Stimulated activated naive CD8-positive, alpha-beta T cell treated with anti-CD3 and anti-CD28 coated beads, Interleukin-15, Interleukin-2, amounts not matched to agents 100 ng/mL and 50 ng/mL, for 24 hours (primary cell): ENCODE measurements around the gene CACNA1F.

Source experiments
- H3K27ac Mint-ChIP-seq: one replicate; pipeline ENCODE4 v1.8.0; 2021; ENCODE audit warnings: mild to moderate bottlenecking, mixed read lengths
- H3K27me3 Mint-ChIP-seq: one replicate; pipeline ENCODE4 v1.8.0; 2021; ENCODE audit warnings: mixed read lengths
- H3K36me3 Mint-ChIP-seq: one replicate; pipeline ENCODE4 v1.8.0; 2021; ENCODE audit warnings: low read depth, mixed read lengths
- H3K4me1 Mint-ChIP-seq: one replicate; pipeline ENCODE4 v1.8.0; 2021; ENCODE audit warnings: low read depth, mixed read lengths
- H3K4me3 Mint-ChIP-seq: one replicate; pipeline ENCODE4 v1.8.0; 2021; ENCODE audit warnings: mild to moderate bottlenecking, mixed read lengths
- H3K9me3 Mint-ChIP-seq: one replicate; pipeline ENCODE4 v1.8.0; 2021; ENCODE audit warnings: mixed read lengths

CACNA1F gene

GRCh38 chrX:49264460-49264859 is 31.3 kb upstream of the CACNA1F start, which contains the start of gene FOXP3:
Gene FOXP3 (minus strand): TSS chrX:49264710. CDS start chrX:49258505, 6,205 bp downstream.
- Mint-ChIP-seq H3K4me3 (peak within 1 kb of the TSS; percentile 74), H3K36me3 (no peaks in the 10 kb centered on the region), H3K27ac (peak within 1 kb of the TSS; percentile 82), H3K4me1 (peaks cover 54% of the 10 kb centered on the region), H3K9me3 (no peaks in the 10 kb centered on the region), H3K27me3 (no peaks in the 10 kb centered on the region)

- Mint-ChIP-seq H3K4me1 (peaks cover 54% of the 10 kb centered on the region), H3K27ac (peak overlapping the region; percentile 82), H3K36me3 (no peaks in the 10 kb centered on the region), H3K4me3 (peak overlapping the region; percentile 74), H3K9me3 (no peaks in the 10 kb centered on the region), H3K27me3 (no peaks in the 10 kb centered on the region)
Measured at GRCh38 chrX:49263631-49264030, 30.5 kb upstream of the CACNA1F start.

- peak overlapping the region; percentile 55 for H3K4me3 Mint-ChIP-seq
Measured at GRCh38 chrX:49262603-49263002, 29.5 kb upstream of the CACNA1F start.

GRCh38 chrX:49260221-49260985 is 27.3 kb upstream of the CACNA1F start:
- peaks cover 54% of the 10 kb centered on the region for H3K4me1 Mint-ChIP-seq
- no peaks in the 10 kb centered on the region for H3K27me3 Mint-ChIP-seq
- no peak overlapping the region for H3K4me3 Mint-ChIP-seq
- H3K9me3 Mint-ChIP-seq = no peaks in the 10 kb centered on the region
- peak overlapping the region; percentile 52 for H3K27ac Mint-ChIP-seq
- H3K36me3 Mint-ChIP-seq = no peaks in the 10 kb centered on the region

More at GRCh38 chrX:49262603-49263002, 29.5 kb upstream of the CACNA1F start:
- peak overlapping the region; percentile 61 for H3K27ac Mint-ChIP-seq
- H3K4me1 Mint-ChIP-seq = peaks cover 49% of the 10 kb centered on the region
- H3K9me3 Mint-ChIP-seq = no peaks in the 10 kb centered on the region
- no peaks in the 10 kb centered on the region for H3K36me3 Mint-ChIP-seq
- H3K27me3 Mint-ChIP-seq = no peaks in the 10 kb centered on the region

GRCh38 chrX:49258749-49259124 is 25.6 kb upstream of the CACNA1F start:
- no peak overlapping the region for H3K4me3 Mint-ChIP-seq
- H3K36me3 Mint-ChIP-seq = no peaks in the 10 kb centered on the region
- no peak overlapping the region for H3K27ac Mint-ChIP-seq
- no peaks in the 10 kb centered on the region for H3K27me3 Mint-ChIP-seq
- peaks cover 38% of the 10 kb centered on the region for H3K4me1 Mint-ChIP-seq
- no peaks in the 10 kb centered on the region for H3K9me3 Mint-ChIP-seq

- Mint-ChIP-seq H3K27ac (peak overlapping the region; percentile 52), H3K36me3 (no peaks in the 10 kb centered on the region), H3K27me3 (no peaks in the 10 kb centered on the region), H3K4me1 (peaks cover 34% of the 10 kb centered on the region), H3K4me3 (no peak overlapping the region), H3K9me3 (no peaks in the 10 kb centered on the region)
Measured at GRCh38 chrX:49257846-49258748, 25.0 kb upstream of the CACNA1F start.

GRCh38 chrX:49257074-49257790 is 24.1 kb upstream of the CACNA1F start:
- Mint-ChIP-seq H3K9me3 (no peaks in the 10 kb centered on the region), H3K27me3 (no peaks in the 10 kb centered on the region), H3K4me3 (no peak overlapping the region), H3K36me3 (no peaks in the 10 kb centered on the region), H3K4me1 (peaks cover 26% of the 10 kb centered on the region), H3K27ac (peak overlapping the region; percentile 52)

- H3K4me3 Mint-ChIP-seq = no peak overlapping the region
- H3K27ac Mint-ChIP-seq = no peak overlapping the region
- peaks cover 20% of the 10 kb centered on the region for H3K4me1 Mint-ChIP-seq
- no peaks in the 10 kb centered on the region for H3K27me3 Mint-ChIP-seq
- H3K9me3 Mint-ChIP-seq = no peaks in the 10 kb centered on the region
- no peaks in the 10 kb centered on the region for H3K36me3 Mint-ChIP-seq
Measured at GRCh38 chrX:49256268-49256995, 23.3 kb upstream of the CACNA1F start.

- peaks cover 27% of the 10 kb centered on the region for H3K4me1 Mint-ChIP-seq
Measured at GRCh38 chrX:49254639-49255038, 21.5 kb upstream of the CACNA1F start.

GRCh38 chrX:49251325-49251724 is 18.2 kb upstream of the CACNA1F start:
- no peaks in the 10 kb centered on the region for H3K27me3 Mint-ChIP-seq
- H3K9me3 Mint-ChIP-seq = no peaks in the 10 kb centered on the region
- no peak overlapping the region for H3K4me3 Mint-ChIP-seq
- H3K27ac Mint-ChIP-seq = no peak overlapping the region
- H3K4me1 Mint-ChIP-seq = peaks cover 7% of the 10 kb centered on the region
- peaks cover 4% of the 10 kb centered on the region for H3K36me3 Mint-ChIP-seq

More at GRCh38 chrX:49254639-49255038, 21.5 kb upstream of the CACNA1F start:
- Mint-ChIP-seq H3K4me3 (no peak overlapping the region), H3K36me3 (peaks cover 4% of the 10 kb centered on the region), H3K27ac (no peak overlapping the region), H3K27me3 (no peaks in the 10 kb centered on the region), H3K9me3 (no peaks in the 10 kb centered on the region)

GRCh38 chrX:49250578-49250977 is 17.4 kb upstream of the CACNA1F start:
- Mint-ChIP-seq H3K9me3 (no peaks in the 10 kb centered on the region), H3K4me1 (peaks cover 7% of the 10 kb centered on the region), H3K4me3 (no peak overlapping the region), H3K36me3 (peaks cover 4% of the 10 kb centered on the region), H3K27ac (peak overlapping the region; percentile 41), H3K27me3 (no peaks in the 10 kb centered on the region)

GRCh38 chrX:49250066-49250465 is 16.9 kb upstream of the CACNA1F start:
- Mint-ChIP-seq H3K9me3 (no peaks in the 10 kb centered on the region), H3K27ac (no peak overlapping the region), H3K36me3 (peaks cover 4% of the 10 kb centered on the region), H3K4me3 (no peak overlapping the region), H3K4me1 (peaks cover 7% of the 10 kb centered on the region), H3K27me3 (no peaks in the 10 kb centered on the region)

GRCh38 chrX:49249616-49250015 is 16.5 kb upstream of the CACNA1F start:
- Mint-ChIP-seq H3K4me1 (peaks cover 7% of the 10 kb centered on the region), H3K36me3 (peaks cover 4% of the 10 kb centered on the region), H3K4me3 (no peak overlapping the region), H3K9me3 (no peaks in the 10 kb centered on the region), H3K27ac (no peak overlapping the region), H3K27me3 (no peaks in the 10 kb centered on the region)

- H3K9me3 Mint-ChIP-seq = no peaks in the 10 kb centered on the region
- H3K27me3 Mint-ChIP-seq = no peaks in the 10 kb centered on the region
- H3K27ac Mint-ChIP-seq = no peak overlapping the region
- H3K4me3 Mint-ChIP-seq = no peak overlapping the region
- H3K4me1 Mint-ChIP-seq = peaks cover 7% of the 10 kb centered on the region
- H3K36me3 Mint-ChIP-seq = peaks cover 4% of the 10 kb centered on the region
Measured at GRCh38 chrX:49249071-49249470, 15.9 kb upstream of the CACNA1F start.
